Activated CD8-positive, alpha-beta T cell treated with anti-CD3 and anti-CD28 coated beads for 36 hours (primary cell): Measurements from ENCODE around the gene KCNA4. TPM values are rescaled to one million over a fixed set of nuclear protein-coding genes. Genes with fewer than 3 reads are reported as not detected.

Experiments used
- ATAC-seq: fragments of 200-7000 bp; cut with Tn5 transposase; one replicate; pipeline ENCODE4 v1.10.0; 2021; ENCODE audit warnings: mild to moderate bottlenecking, moderate library complexity
- CTCF ChIA-PET: fragments of 350-600 bp; sonication (Branson Sonifier 250); formaldehyde crosslinking; loops from one replicate; lab custom pipeline; 2021; ENCODE audit warnings: antibody characterized with exemption; lab: Charles Lee
- POLR2A ChIA-PET: fragments of 350-600 bp; sonication (Branson Sonifier 250); formaldehyde crosslinking; loops from one replicate; lab custom pipeline; 2021; ENCODE audit warnings: antibody characterized with exemption; lab: Charles Lee
- DNase-seq: peaks from one replicate; pipeline ENCODE4 v3.0.0-alpha.2; 2020
- H3K27ac Mint-ChIP-seq: one replicate; pipeline ENCODE4 v1.8.0; 2021; ENCODE audit warnings: mild to moderate bottlenecking, mixed read lengths
- H3K27me3 Mint-ChIP-seq: one replicate; pipeline ENCODE4 v1.8.0; 2021; ENCODE audit warnings: mixed read lengths
- H3K36me3 Mint-ChIP-seq: one replicate; pipeline ENCODE4 v1.8.0; 2021; ENCODE audit warnings: low read depth, mixed read lengths
- H3K4me1 Mint-ChIP-seq: one replicate; pipeline ENCODE4 v1.8.0; 2021; ENCODE audit warnings: low read depth, mixed read lengths
- H3K4me3 Mint-ChIP-seq: one replicate; pipeline ENCODE4 v1.8.0; 2021; ENCODE audit warnings: mild to moderate bottlenecking, moderate library complexity, mixed read lengths
- H3K9me3 Mint-ChIP-seq: one replicate; pipeline ENCODE4 v1.8.0; 2021; ENCODE audit warnings: mixed read lengths
- intact Hi-C: fragments of 100-400 bp; cut with micrococcal nuclease; formaldehyde crosslinking; loops from one replicate; pipeline ENCODE4 v1.10.0; 2022
- total RNA-seq, 2 experiments: library from RNA; stranded (reverse); gene quantifications; one replicate each; pipeline ENCODE4 v1.2.3, GENCODE V29; 2021
- TF ChIP-seq, protein P1 (sequence below): fragments of 200-600 bp; IDR thresholded peaks from one replicate; pipeline ENCODE4 v1.8.0; 2022; ENCODE audit warnings: antibody characterized with exemption, mild to moderate bottlenecking

Gene KCNA4
- total RNA-seq, 2 experiments from 2014 or later, result not detected

DNA sequence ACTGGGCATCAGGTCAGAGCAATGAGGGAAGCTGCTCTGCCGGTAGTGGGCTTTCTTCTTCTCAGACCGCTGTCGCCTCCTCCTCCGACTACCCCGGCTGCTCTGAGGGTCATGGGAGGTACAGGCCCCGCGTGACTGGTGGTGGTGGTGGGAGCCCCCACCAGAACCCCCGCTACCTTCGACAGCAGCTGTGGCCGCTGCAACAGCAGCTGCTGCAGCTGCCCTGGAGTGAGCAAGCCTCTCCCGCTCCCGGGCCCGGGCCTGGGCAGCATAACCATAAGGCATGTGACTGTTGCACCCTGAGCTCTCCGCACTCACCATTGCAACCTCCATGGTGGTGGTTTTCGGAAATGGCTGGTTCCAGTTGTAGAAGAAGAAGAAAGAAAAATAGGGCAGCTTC, 4.5 kb downstream of the KCNA4 start:
- ChIA-PET CTCF (no interaction called here), POLR2A (no interaction called here)
- H3K27me3 Mint-ChIP-seq, result no peaks in the 10 kb centered on the region
- H3K4me1 Mint-ChIP-seq, result no peaks in the 10 kb centered on the region
- DNase-seq (no peak), ATAC-seq (no peak)
- TF ChIP-seq, protein P1, sequence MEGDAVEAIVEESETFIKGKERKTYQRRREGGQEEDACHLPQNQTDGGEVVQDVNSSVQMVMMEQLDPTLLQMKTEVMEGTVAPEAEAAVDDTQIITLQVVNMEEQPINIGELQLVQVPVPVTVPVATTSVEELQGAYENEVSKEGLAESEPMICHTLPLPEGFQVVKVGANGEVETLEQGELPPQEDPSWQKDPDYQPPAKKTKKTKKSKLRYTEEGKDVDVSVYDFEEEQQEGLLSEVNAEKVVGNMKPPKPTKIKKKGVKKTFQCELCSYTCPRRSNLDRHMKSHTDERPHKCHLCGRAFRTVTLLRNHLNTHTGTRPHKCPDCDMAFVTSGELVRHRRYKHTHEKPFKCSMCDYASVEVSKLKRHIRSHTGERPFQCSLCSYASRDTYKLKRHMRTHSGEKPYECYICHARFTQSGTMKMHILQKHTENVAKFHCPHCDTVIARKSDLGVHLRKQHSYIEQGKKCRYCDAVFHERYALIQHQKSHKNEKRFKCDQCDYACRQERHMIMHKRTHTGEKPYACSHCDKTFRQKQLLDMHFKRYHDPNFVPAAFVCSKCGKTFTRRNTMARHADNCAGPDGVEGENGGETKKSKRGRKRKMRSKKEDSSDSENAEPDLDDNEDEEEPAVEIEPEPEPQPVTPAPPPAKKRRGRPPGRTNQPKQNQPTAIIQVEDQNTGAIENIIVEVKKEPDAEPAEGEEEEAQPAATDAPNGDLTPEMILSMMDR, result no peak
- no peak overlapping the region for H3K27ac Mint-ChIP-seq
- intact Hi-C loops, result no loop called here
- no peaks in the 10 kb centered on the region for H3K9me3 Mint-ChIP-seq
- no peaks in the 10 kb centered on the region for H3K36me3 Mint-ChIP-seq
- no peak overlapping the region for H3K4me3 Mint-ChIP-seq

DNA sequence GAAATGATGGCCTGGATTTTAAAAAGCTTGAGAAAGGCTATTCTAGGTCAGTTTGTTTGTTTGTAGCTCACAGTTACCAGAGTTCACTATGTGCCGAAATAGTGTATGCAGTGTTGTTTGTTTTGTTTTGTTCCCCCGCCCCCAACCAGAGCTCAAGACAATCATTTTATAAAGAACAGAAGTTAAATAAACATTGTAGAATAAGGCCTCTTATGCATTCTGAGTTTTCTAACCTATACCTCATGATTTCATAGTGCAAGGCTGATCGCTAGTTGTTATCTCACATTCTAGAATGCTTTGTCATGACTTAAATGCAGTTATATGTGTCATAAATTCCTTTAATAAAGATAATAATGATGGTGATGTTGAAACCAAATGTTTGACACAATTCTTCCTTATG, 7.8 kb downstream of the KCNA4 start:
- ChIA-PET CTCF (no interaction called here), POLR2A (no interaction called here)
- TF ChIP-seq, protein P1, result no peak
- intact Hi-C loops, result no loop called here
- no peaks in the 10 kb centered on the region for H3K36me3 Mint-ChIP-seq
- peaks cover under 1% of the 10 kb centered on the region for H3K9me3 Mint-ChIP-seq
- H3K4me3 Mint-ChIP-seq, result no peak overlapping the region
- ATAC-seq (no peak), DNase-seq (no peak)
- no peaks in the 10 kb centered on the region for H3K4me1 Mint-ChIP-seq
- no peak overlapping the region for H3K27ac Mint-ChIP-seq
- peaks cover under 1% of the 10 kb centered on the region for H3K27me3 Mint-ChIP-seq

DNA sequence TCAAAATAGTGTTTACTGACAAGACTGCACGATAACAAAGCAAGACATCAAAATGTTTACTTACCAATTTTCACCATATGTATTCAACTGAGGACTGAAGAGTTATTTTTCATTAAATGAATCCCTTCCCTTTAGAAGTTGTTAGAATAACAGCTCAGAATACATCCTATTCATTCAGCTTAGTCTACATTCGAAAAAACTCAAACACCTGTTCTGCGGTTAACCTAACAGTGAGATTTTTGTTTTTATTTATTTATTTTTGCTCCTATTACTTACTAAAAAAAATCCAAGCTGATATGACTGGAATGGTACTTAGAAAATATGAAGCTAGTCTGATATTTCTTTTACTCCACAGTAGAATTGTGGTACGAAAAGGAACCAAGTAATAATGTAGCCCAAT, 10.0 kb downstream of the KCNA4 start:
- H3K27ac Mint-ChIP-seq, result no peak overlapping the region
- CTCF ChIA-PET, result no interaction called here
- POLR2A ChIA-PET, result interaction anchor here (1.2 kb wide), 1 partner anchor 32 kb away, joined by 3 read pairs; no protein-coding TSS in a partner anchor
- H3K36me3 Mint-ChIP-seq, result no peaks in the 10 kb centered on the region
- ATAC-seq (no peak), DNase-seq (no peak)
- H3K4me1 Mint-ChIP-seq, result no peaks in the 10 kb centered on the region
- intact Hi-C loops, result no loop called here
- peaks cover 1% of the 10 kb centered on the region for H3K27me3 Mint-ChIP-seq
- H3K4me3 Mint-ChIP-seq, result no peak overlapping the region
- H3K9me3 Mint-ChIP-seq, result peaks cover 1% of the 10 kb centered on the region
- TF ChIP-seq, protein P1, result no peak

DNA sequence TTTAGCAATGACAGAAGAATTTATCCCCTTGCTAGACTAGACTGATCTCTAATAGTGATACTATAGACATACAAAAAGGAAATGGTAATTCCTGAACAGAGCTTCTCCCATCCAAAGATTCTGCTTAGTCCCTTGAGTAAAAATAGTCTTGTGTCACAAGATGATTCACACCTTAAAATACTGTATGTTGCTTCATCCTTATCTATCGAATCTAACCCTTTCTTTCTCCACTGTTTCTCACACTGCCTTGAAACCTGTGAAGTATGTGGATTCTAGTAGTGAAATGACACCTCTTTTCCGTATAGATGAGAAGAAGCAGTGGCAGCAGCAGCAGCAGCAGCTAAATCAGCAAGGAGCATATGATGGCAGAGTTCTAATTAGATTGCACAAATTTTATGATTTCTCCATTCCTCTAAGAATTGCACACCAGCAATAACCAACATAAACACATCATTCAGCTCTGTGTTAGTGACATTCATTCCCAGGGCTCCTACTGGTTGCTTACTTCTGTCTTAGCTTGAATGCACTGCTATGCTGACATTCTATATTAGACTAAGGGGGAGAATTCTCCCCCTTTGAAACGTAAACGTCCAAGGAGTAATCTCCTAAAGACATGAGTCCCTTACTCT, 14.6 kb downstream of the KCNA4 start:
- Mint-ChIP-seq H3K36me3 (no peaks in the 10 kb centered on the region), H3K4me3 (no peak overlapping the region), H3K4me1 (no peaks in the 10 kb centered on the region), H3K27me3 (peaks cover 1% of the 10 kb centered on the region), H3K9me3 (peaks cover 1% of the 10 kb centered on the region), H3K27ac (no peak overlapping the region)
- TF ChIP-seq, protein P1, result no peak
- no peak for DNase-seq
- intact Hi-C loops, result no loop called here
- ATAC-seq, result no peak
- CTCF ChIA-PET, result no interaction called here
- POLR2A ChIA-PET, result no interaction called here

DNA sequence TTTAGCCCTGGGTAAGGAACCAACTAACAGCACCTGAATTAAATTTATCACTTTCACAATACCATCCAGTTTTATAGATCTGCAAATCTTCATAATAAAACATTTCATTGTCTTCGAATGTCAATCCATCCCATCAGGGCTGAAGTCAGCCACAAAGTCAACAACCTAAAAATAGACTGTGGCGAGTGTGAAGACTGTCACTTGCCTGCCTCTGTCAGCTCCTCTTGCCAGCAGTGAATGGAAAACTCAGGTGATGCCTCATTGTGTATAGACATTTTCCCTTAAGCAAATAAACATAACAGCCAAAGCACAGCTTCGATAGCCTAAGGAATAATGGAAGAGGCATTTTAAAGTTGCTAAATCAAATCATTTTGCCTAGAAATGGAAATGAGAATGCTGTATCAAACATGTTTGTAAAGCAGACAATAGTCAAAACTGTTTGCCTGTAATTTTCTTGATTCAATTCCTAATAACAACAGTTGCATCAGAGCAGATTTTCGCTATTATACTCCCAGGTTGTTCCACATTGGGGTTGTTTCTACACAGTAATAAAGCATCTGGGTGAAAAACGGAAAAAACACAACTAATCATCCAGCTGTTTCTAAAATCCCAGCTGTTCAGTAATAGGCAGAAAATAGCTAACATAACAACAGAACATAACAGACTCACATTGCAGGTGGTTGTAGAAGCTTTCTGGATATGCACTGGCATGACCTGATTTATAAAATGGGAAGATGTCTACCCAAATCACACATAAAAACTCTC, 15.7 kb downstream of the KCNA4 start:
- no peak overlapping the region for H3K4me3 Mint-ChIP-seq
- POLR2A ChIA-PET, result no interaction called here

More for the DNA sequence above, 15.7 kb downstream of the KCNA4 start:
- intact Hi-C loops, result no loop called here
- Mint-ChIP-seq H3K27me3 (peaks cover 1% of the 10 kb centered on the region), H3K9me3 (peaks cover 1% of the 10 kb centered on the region), H3K27ac (no peak overlapping the region), H3K36me3 (no peaks in the 10 kb centered on the region), H3K4me1 (no peaks in the 10 kb centered on the region)
- DNase-seq, result no peak
- TF ChIP-seq, protein P1, result no peak
- CTCF ChIA-PET, result no interaction called here
- no peak for ATAC-seq
